Activated effector memory CD4-positive, alpha-beta T cell treated with anti-CD3 and anti-CD28 coated beads, Interleukin-2, amount 50 U/mL, for 16 hours (primary cell): ENCODE measurements around the gene BGLAP.
A peak's percentile ranks its signal among the peaks of the same experiment; 100 is the strongest.

Experiments
- DNase-seq: peaks from one replicate; pipeline ENCODE4 v3.0.0-alpha.2; 2020

The BGLAP gene

GRCh38 chr1:156228501-156228900 is 13.5 kb upstream of the BGLAP start:
- DNase-seq, result no peak

DNA sequence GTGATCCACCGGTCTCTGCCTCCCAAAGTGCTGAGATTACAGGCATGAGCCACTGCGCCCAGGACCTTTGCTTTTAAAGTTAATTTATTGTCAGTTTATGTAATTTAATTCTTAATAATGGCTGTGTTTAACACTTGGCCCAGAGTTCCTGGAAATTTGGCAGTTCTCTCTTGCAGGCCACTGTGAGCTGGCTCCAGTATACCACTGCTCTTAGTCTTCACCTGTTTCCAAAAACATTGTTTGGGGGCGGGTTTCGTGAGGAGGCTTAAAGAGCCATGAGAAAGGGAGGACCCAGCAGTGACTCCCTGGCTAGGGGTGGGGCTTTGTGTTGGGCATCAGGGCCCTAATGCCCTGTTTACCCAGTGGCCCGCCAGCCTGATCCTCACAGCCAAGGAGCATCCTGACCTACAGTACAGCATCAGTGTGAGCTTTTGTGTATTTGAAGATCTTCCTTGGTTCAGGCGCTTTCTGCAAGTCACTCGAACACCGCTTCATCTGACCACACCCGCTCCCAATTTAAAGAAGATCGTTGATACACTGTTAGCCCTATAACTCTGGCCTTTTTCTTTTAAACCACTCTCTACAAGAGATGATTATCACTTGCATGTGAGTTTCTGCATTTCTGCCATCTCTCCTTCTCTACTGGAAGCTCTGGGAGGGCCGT is 12.0 kb upstream of the BGLAP start:
- DNase-seq, result no peak

- DNase-seq, result no peak
Observed at GRCh38 chr1:156230473-156230837, 11.5 kb upstream of the BGLAP start.

- no peak for DNase-seq
Observed at GRCh38 chr1:156232201-156232894, 9.6 kb upstream of the BGLAP start.

DNA sequence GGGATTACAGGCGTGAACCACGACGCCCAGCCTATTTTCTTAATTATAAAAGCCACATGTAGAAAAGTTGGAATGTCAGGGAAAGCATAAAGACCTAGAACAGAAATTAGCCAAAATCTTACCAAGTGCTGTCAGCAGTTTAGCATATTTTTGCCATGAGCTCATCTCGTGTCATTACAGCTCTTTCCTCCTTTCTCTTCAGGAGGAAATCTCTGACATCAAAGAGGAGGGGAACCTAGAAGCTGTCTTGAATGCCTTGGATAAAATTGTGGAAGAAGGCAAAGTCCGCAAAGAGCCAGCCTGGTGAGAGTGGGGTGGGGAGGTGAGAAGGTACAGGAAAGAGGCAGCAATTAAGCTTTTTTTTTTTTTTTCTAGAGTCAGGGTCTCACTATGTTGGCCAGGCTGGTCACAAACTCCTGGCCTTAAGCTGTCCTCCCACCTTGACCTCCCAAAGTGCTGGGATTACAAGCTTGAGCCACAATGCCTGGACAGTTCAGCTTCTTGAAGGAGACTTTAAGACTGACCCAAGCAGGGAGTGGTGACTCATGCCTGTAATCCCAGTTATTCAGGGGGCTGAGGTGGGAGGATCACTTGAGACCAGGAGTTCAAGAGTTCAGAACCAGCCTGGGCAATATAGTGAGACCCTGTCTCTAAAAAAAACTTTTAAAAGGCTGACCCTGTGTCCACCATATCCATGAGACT is 8.4 kb upstream of the BGLAP start:
- DNase-seq, result no peak

DNA sequence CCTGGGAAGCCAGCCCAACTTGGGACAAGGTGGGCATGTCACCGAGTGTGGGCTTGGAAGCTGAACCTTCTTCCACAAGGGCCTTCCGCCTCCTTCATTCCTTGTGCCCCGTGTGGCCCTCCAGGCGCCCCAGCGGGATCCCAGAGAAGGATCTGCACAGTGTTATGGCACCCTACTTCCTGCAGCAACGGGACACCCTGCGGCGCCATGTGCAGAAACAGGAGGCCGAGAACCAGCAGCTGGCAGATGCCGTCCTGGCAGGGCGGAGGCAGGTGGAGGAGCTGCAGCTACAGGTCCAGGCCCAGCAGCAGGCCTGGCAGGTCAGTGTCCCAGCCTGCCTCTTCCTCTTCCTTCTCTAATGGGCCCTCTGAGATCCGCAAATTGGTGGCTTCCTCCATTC is 5.8 kb upstream of the BGLAP start:
- no peak for DNase-seq

DNA sequence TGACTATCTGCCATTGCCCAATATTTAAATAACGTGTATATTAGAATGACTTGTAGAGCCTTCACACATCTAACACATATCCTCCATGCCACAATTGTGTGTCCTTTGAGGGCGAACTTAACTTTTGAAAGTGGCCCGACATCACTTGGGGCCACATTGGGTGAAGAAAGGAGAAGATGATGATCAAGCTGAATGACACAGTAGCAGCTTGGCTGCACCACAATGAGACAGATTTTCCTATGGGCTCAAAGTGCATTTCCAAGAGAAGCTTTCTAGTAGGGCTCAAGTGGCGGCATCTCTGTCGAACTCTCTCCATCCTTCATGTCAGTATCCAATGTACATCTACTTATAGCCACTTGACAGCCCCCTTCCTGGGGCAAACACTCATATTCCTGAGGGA is 3.7 kb upstream of the BGLAP start:
- DNase-seq, result no peak

DNA sequence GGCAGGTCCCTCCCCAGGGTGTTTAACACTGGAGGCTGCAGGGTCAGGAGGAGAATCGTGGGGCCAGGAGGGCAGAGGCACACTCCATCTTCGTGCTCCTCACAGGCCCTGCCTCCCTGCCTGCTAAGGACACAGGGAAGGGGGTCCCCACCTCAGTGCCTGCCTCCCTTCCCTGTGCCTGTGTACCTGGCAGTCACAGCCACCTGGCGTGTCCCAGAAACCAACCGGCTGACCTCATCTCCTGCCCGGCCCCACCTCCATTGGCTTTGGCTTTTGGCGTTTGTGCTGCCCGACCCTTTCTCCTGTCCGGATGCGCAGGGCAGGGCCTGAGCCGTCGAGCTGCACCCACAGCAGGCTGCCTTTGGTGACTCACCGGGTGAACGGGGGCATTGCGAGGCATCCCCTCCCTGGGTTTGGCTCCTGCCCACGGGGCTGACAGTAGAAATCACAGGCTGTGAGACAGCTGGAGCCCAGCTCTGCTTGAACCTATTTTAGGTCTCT is 623 bp upstream of the BGLAP start:
- no peak for DNase-seq

- no peak for DNase-seq
Observed at GRCh38 chr1:156242738-156243137, 754 bp downstream of the BGLAP start.

DNA sequence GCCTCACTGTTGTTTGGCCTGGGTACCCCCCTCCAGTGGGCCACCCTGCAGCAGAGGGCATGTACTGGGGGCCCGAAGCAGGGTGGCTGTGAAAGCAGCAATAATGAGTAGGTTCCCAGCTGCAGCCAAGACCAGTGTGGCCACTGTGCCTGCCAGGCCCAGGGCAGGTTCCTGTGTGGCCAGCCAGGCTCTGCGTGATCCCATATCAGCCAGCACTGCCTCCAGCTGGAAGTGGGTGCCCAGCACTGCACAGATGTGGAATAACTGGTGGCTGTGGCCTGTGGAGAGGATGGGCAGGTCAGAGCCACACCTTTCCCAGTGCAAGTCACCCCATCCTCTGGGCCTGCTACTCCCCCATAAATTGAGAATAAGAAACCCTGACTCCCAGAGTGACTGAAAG is 2.1 kb downstream of the BGLAP start:
- no peak for DNase-seq

DNA sequence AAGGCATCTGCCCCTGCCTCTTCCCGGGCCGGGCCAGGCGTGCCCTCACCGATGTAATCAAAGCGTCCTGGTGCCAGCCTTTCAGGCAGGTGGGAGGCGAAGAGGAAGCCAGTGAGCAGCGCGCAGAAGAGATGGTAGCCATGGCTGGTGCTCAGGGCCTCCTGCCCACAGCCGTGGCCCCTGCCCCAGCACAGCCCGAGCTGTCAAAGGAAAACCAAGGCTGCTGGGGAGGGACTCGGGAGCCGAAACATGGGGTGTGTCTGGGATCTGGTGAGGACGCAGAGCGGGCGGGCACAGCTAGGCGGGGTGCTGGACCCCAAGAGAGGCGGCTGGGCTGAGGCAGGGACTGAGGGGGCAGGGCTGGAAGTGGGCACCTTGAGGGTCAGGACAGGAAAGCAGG is 2.7 kb downstream of the BGLAP start:
- DNase-seq, result no peak

- DNase-seq, result peak; percentile 78
Observed at GRCh38 chr1:156245451-156246232, 3.7 kb downstream of the BGLAP start.

DNA sequence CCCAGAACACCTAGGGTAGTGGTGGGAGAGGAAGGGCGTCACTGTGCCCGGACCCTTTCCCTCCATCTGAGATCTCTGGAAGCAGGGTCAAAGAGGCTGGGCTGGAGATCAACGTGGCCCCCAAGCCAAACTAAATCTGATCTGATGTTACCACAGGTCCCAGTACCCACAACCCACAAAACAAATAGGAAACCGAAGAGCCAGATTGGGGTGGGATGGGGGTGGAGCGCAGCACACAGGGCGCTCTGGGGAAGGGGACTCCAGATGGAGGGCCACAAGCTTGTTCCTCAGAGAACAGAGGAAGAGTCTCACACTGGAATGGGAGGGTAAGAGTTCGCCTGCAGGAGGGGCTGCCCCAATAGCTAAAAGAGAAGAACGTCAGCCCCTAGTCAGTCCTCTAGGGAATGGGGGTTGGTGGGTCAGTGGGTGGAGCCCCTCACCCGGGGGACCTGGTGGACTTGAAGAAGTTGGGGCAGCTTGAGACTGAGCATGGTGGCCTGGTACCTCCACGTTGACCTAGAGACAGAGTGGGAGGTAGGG is 4.3 kb downstream of the BGLAP start:
- no peak for DNase-seq

DNA sequence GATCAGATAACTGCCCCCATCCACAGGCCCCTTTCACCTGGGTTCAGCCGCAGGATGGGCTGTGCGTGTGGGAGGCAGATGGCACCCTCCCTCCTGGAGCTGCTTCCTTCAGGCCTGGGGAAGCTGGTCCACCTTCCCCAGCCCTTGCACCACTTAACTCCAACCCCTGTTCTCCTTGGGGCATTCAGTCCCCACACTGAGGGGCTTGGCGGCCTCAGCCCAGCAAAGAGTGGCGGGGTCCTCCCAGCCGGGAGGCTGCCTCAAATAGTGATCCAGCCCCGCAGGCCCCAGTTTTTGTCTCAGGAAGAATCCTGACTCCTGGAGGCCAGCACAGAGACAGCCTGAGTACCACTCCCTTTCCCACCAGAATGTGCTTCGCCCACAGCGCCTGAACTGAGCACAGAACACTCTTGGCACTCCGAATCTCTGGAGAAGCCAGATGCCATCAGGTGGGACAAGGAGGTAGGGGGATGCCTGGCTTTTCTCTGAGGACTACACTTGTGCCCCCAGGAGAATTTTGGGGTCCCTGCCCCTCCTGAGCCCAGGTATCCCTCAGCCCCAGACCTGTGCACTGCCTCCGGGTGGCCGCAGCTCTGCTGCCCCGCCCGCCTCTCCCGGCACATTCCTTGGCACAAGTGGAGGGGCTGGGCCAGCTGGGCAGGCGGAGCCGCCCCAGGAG is 4.9 kb downstream of the BGLAP start:
- no peak for DNase-seq

DNA sequence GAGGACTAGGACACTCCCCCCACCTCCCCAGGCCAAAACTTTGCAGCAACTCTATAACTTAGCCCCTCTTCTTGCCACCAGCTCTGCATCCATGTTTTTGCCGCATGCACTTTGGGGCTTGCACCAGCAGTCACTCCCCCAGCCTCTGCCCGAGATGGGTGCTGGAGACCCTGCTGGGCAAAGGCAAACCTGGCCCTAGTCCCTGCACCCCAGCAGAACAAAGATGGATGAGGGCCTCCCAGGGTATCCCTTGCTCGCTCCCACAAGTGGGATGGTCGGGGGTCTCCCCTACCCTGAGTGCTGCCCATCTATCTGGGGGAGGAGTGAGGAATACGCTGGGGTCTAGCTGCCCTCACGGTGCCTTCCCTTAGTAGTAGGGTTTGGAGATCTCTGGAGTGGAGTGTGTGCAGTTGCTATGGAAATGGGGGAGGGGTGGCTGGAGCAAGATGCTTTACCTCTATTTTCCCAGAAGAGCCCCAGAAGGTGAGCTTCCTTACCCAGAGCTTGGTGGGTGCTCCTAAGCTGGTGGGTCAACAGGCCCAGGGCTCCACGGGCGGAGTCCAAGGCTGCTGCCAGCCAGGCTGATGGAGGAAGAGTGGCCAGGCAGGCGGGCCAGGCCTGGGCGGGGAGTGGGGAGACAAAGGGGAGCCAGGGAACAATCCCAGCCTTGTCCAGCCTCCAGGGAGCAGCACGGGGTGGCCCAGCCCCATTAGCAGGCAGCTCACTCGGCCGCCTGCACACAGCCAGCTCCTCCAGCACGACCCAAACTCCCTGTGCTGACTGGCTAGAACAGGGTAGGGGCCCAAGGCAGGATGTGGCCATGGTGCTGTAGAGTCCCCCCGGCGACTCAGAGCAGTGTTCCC is 5.7 kb downstream of the BGLAP start, which contains the start of gene PAQR6:
TSS of gene PAQR6 (minus strand) at position 597 of the 863 bp plus-strand sequence. CDS start 1,325 bp downstream, outside the sequence.
- no peak for DNase-seq

DNA sequence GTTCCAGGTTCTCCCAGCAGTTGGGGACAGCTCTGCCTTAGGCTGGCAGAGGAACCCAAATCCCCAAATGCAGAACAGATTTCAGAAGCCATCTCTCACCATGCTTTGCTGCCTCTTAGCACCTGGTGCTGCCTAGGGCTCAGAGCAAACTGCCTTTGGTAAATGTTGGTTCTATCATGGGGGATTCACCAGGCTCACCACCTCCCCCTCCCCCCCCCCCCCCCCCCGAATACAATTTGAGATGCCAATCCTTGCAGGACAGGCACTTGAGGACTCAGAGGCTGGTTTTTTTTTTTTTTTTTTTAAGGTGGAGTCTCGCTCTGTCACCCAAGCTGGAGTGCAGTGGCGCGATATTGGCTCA is 6.3 kb downstream of the BGLAP start:
- no peak for DNase-seq

GRCh38 chr1:156249593-156249992 is 7.6 kb downstream of the BGLAP start:
- DNase-seq, result no peak

DNA sequence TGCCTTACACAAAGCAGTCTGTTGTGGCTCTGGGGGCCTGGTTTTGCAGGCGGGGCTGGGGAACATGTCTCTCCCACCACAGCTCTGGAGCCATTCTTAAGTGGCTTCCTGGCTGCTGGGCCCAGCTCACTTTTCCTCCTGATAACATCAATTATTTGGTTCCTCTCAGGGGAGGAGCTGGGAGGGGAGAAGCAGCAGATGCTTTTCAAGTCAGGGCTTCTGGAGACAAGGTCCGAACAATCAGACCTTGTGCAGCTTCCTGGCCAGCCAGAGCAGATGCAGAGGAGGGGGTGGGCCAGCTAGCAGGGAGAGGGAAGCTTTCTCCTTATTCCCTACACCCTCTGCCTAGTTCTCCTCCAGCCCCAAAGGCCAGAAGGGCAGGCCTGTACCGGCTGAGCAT is 9.5 kb downstream of the BGLAP start:
- DNase-seq, result no peak

GRCh38 chr1:156253634-156254033 is 11.7 kb downstream of the BGLAP start:
- DNase-seq, result no peak

DNA sequence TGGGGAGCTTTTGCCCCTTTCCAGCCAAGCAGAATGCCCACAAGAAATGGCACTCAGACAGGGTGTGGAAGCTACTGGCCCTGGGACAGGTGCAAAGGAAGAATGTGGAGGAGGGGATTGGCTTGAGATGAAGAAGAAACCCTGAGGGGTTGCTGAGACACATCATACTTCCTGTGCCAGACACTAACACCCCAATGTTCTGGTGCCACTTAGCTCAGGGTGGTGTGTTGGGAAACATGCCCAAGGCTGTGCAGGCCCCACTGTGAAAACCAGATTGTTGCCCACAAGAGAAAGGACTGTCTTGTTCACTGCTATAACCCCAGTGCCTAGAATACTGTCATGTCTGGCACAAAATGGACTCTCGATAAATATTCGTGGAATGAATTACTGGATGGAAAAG is 15.7 kb downstream of the BGLAP start:
- DNase-seq, result no peak

GRCh38 chr1:156258859-156259258 is 16.9 kb downstream of the BGLAP start:
- DNase-seq, result no peak
